ENCODE results near the gene PPP1R36. TPM values are rescaled to one million over a fixed set of nuclear protein-coding genes. Genes with fewer than 3 reads are reported as not detected.

The PPP1R36 gene
- total RNA-seq, 1 experiment from 2014 or later: 0.50 TPM

- Histone ChIP-seq H3K9me3 (ENCODE audit: control insufficient read depth, low read depth, low read length) (no peaks in the 10 kb centered on the region), H3K9ac (ENCODE audit: extremely low read depth, insufficient read length, low read length) (peak overlapping the region; percentile 52), H3K27me3 (ENCODE audit: insufficient read depth, low read length) (no peaks in the 10 kb centered on the region), H3K56ac (ENCODE audit: insufficient read length, low read depth, low read length) (no peak overlapping the region), H3K23me2 (ENCODE audit: insufficient read length, low read depth, low read length, poor library complexity, severe bottlenecking) (peaks cover 6% of the 10 kb centered on the region), H4K91ac (ENCODE audit: insufficient read length, low read depth, low read length) (no peak overlapping the region), H3K23ac (ENCODE audit: insufficient read length, low read depth, low read length) (no peak overlapping the region), H2AK5ac (ENCODE audit: insufficient read length, low read length) (no peak overlapping the region), H4K8ac (replicated peaks; ENCODE audit: insufficient read length, low read depth, low read length) (no peak overlapping the region), H4K5ac (ENCODE audit: insufficient read length, low read depth, low read length) (no peak overlapping the region), H3K79me2 (ENCODE audit: insufficient read depth, low read length) (no peaks in the 10 kb centered on the region), H3K4me2 (ENCODE audit: insufficient read depth, insufficient read length, low read length) (peak overlapping the region; percentile 66), H3K4me1 (ENCODE audit: insufficient read depth, low read length) (no peaks in the 10 kb centered on the region), H2BK20ac (ENCODE audit: low read depth, low read length, poor library complexity, severe bottlenecking) (no peak overlapping the region), H2BK5ac (ENCODE audit: insufficient read length, low read length) (no peak overlapping the region), H3T11ph (ENCODE audit: low read length) (no peak overlapping the region), H3K27ac (ENCODE audit: insufficient read length, low read depth, low read length) (no peak overlapping the region), H2BK120ac (ENCODE audit: low read depth, low read length, poor library complexity, severe bottlenecking) (no peak overlapping the region), H3K79me1 (ENCODE audit: insufficient read depth, low read depth, low read length, poor library complexity, severe bottlenecking) (no peaks in the 10 kb centered on the region), H3K18ac (ENCODE audit: insufficient read length, low read depth, low read length) (no peak overlapping the region), H3K14ac (ENCODE audit: insufficient read depth, low read length) (no peak overlapping the region), H2BK12ac (ENCODE audit: insufficient read length, low read depth, low read length) (no peak overlapping the region), H3K4ac (ENCODE audit: low read depth, low read length) (no peak overlapping the region), H2BK15ac (ENCODE audit: low read depth, low read length) (no peak overlapping the region), H2AFZ (ENCODE audit: low read length) (no peak overlapping the region), H4K20me1 (ENCODE audit: control insufficient read depth, insufficient read depth, insufficient read length) (no peaks in the 10 kb centered on the region)
- peaks cover 21 to 26% (median 21%) of the 10 kb centered on the region in 3 experiments; a peak in 6 of 7 replicates for H3K36me3 Mint-ChIP-seq (ENCODE audit: insufficient read depth in 1 of 3, low read depth in 3 of 3)
- peak overlapping the region in 2 of 3 experiments; percentile 46 to 51; a peak in 1 of 7 replicates for H3K27ac Mint-ChIP-seq
- WGBS (ENCODE audit: extremely low coverage, insufficient read length, low lambda C conversion rate): no CpG with 5 or more reads among the region's 61 CpGs
- no peak for TF ChIP-seq CTCF (conservative IDR thresholded peaks at IDR 0.05)
- H3K27me3 Mint-ChIP-seq (ENCODE audit: low read depth): peaks cover 2% of the 10 kb centered on the region
- peaks cover 40 to 42% of the 10 kb centered on the region in 2 experiments for H3K4me1 Mint-ChIP-seq
- no peak for DNase-seq
- peak overlapping the region; percentile 12 to 40; a peak in 3 of 5 replicates for H3K4me3 Mint-ChIP-seq
- H3K9me3 Mint-ChIP-seq: peaks cover 24 to 26% of the 10 kb centered on the region in 2 experiments
Observed at GRCh38 chr14:64541972-64542835, 7.6 kb upstream of the PPP1R36 start.

All from H9 (cell line).